HK-2 (cell line): ENCODE results near the gene NHLRC2.
"Not testable (repeated sequence)": the region's sequence is repeated elsewhere in the genome, so short reads cannot be mapped to it uniquely, and the experiment has no call there.

ENCODE experiments used
- DNase-seq: peaks from one replicate; pipeline ENCODE4 v3.0.0-alpha.2; 2018; ENCODE audit not compliant: unreplicated experiment

Gene NHLRC2

GRCh38 chr10:113943196-113943595, 88.7 kb downstream of the NHLRC2 start:
- DNase-seq, result not testable (repeated sequence)

DNA sequence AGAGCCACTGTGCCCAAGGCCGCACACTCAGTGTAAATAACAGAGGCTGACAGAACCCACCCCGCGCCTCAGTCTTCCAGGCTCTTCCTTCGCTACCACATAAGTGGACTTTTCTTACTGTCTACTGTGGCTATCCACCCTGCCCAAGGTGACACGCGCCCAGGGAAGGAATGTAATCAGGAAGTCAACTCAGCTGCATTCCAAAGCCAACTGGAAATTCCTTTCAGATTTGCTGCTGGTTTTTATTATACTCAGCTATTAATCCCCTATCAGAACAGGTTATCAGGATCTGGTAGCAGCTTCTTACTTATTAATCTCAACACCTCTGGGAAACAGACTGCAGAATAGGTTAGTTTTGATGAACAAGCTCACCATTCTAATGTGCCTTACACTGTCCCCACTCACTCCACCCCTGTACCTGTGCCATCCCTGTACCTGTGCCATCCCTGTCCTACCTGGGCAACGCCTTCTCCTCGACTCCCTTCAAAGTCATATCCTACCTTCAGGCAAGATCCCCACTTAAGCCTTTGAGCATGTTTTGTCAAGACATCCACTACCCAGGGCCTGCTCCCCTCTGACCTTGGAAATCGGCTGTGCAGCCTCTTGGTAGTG, 90.7 kb downstream of the NHLRC2 start:
- DNase-seq, result peak; percentile 66

- DNase-seq, result no peak
These were observed 91.2 kb downstream of the NHLRC2 start for GRCh38 chr10:113945687-113946085.

DNA sequence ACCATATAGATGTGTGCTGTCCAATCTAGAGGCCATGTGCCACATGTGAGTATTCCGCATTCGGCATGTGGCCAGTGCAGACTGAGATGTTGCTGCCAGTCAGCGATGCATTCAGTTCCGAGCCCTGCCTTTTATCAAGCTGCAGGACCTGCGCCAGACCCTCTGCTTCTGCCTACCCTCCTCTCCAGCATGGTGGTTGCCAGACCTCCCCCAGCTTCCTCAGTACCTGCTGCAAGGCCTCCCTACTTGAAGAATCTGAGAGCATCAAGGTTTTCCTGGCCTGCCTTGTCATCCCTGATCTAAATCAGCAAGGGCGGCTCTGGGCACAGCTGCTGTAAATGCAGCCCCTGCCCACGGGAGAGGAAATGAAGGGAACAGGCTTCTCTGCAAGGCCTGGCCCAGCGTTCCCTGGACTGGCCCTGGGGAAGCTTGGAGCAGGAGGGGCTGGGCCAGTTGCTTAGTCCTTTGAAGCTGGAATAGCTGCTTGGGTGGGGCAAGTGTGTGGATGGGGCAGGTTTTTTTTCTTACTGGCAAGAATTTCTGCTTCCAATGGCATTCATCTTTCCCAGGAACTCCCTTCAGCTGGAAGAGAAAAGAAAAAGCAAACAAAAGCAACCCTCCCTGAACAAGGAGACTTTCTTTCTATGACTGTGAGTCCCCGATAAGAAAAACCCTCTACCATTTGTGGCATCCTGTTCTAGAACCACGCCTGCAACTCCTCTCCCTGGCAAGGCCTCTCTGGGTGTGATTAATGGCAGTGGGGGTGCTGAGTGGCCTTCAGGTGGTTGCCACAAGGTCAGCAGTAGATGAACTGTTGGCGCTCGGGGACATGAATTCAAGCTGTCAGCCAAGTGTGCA, 93.0 kb downstream of the NHLRC2 start:
- no peak for DNase-seq

DNA sequence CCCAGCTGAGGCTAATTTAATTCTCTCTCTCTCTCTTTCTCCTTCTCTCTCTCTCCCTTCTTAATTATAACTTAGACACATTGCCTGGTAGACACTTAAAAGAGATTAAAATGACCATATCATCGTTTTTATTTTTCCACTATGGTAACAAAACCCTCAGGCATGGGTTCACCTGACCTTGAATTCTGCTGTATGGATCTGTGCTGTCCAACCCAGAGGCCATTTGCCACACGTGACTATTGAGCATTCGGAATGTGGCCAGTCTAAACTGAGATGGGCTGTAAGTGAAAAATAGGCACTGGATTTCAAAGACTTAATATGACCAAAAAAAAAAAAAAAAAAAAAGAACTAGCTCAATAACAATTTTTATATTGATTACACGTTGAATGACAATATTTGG, 93.6 kb downstream of the NHLRC2 start:
- no peak for DNase-seq

GRCh38 chr10:113950268-113950667, 95.8 kb downstream of the NHLRC2 start:
- no peak for DNase-seq

DNA sequence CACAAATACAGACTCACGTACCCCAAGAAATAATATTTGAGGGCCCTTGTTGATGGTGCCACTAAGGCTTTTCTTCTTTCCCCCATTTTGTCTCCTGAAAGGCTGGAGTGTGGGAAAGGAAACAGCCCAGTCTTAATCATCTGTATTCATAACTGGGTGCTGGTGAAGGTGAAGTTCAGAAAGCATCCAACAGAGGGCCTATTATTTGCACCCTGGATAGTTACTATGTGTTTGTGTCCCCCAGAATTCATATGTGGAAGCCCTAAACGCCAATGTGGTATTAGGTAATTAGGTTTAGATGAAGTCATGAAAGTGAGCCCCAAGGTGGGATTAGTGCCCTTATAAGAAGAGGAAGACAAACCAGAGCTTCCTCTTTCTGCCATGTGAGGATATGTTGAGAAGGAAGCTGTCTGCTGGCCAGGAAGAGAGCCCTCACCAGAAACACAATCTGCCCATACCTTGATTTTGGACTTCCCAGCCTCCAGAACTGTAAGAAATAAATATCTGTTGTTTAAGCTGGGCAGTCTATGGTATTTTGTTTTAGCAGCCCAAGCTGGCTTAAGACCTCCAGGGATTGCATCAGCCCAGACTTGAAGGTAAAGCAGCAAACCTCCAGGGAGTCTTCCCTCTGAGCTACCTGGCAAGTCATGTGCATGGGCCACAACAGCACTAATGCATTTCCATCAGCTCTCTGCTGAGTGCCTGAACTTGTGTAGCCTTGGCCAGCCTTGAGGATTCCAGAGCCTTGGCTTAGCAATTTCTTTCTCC, 99.2 kb downstream of the NHLRC2 start:
- DNase-seq, result no peak

DNA sequence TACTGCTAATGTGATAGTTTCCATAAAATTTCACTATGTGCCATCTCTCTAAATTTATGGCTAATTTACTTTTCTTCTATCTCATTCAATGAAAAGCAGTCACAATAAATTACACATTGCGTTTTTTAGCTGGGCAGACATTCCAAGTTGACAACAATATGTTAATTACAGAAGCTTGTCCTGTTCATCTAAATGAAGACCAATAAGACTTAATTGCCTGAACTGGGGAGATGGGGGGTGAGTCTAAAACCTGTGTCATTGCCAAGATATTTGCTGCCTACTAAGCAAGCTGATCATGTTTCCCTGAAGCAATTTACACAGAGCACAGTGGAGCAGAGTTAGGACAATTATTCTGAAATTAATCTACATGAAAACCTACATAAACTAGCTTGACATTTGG, 99.9 kb downstream of the NHLRC2 start:
- DNase-seq, result no peak

DNA sequence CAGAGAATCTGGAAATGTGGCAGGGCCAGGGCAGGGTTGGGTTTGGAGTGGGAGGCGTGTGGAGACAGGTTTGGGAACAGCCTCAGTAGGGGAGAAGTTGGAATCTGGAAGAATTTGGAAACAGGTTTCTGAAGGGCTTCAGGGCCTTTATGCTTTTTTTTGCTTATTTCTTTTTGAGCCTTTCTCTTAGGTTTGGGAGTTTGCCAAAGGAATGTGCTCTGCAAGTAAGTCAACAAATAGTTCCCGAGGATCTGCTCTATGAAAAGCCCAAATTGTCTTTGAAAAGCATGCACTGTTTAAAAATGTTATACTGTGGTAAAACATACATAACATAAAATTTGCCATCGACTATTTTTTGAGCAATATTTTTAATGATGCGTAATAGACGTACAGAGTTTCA, 102.6 kb downstream of the NHLRC2 start:
- no peak for DNase-seq

GRCh38 chr10:113958631-113959382, 104.3 kb downstream of the NHLRC2 start:
- peak; percentile 82 for DNase-seq

- DNase-seq, result peak; percentile 20
These were observed 104.9 kb downstream of the NHLRC2 start for GRCh38 chr10:113959383-113959760.

DNA sequence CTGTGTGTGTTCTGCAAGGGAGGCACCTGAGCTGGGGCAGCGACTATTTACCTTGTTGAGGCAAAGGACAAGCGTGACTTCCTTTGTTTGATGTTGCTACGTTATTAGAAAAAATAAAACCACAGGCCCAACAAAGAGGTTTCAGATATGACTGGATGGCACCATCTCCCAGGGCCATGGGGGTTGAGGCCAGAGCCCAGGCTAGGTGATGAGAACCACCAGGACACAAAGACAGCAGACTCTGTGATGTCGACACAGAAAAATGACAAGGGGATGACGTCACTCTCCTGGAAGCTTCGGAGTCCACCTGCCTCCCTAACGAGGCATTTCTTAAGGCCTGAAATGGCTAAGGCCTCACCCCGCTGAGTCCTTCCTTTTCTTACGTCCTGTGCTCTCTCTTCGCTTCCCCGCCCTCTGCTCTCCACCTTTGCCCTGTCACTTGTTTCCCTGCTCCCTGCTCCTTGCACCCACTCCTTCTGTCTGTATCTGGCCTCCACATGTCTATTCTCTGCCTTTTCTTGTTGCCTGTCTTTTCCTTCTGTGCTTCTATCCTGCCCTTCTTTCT, 106.2 kb downstream of the NHLRC2 start:
- DNase-seq, result peak; percentile 55

DNA sequence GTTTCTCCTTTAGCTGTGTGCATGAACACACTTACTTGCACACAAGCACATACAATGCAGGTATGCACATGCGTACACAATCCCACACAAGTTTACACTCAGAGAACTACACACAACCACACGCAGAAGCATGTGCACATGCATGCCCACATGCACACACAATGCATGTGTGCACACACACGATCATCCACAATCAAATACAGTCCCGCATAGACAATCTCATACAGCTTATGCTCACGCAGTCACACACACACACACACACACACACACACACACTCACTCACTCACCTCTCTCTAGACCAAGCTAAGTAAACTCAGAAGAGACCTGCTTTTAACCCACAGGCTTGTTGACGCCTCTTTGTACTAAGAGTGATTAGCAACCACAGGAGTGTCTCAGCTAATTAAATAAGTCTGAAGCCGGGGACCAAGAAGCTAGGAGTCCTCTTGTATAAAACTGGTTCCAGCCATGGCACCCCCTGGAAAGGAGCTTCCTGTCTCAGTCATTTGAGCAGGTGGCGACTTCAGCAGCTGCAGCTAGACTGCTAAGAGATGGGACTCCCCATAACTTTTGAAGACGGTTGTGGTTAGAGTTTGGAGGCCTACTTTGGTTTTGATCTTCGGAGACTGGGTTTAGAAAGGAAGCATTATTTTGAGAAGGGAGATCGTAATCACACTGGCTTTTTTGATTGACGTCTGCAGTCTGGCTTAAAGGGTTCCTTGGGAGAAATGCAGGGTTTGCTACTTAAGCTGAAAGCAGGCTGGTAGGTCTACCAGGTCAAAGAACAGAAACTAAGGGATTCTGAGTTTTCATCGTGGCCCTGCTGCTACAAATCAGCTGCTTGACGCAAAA, 106.9 kb downstream of the NHLRC2 start:
- DNase-seq, result no peak

DNA sequence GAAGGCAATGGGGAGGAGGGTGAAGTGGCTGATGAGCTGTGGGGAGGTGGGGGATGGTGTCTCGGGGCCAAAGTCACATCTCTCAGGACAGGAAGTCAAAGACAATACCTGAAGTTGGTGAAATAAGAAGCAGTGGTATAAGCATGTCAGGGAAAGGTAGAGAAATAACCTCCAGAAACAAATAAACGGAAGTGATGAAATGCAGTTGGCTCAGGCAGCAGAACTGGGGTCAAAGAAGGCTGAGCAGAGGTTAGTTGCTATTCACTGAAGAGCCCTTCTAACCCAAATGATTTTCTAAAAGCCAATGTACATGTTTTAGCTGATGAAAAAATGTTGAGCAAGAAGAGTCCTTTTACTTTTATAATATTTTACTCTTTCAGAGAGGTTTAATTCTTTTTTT, 110.6 kb downstream of the NHLRC2 start:
- no peak for DNase-seq

DNA sequence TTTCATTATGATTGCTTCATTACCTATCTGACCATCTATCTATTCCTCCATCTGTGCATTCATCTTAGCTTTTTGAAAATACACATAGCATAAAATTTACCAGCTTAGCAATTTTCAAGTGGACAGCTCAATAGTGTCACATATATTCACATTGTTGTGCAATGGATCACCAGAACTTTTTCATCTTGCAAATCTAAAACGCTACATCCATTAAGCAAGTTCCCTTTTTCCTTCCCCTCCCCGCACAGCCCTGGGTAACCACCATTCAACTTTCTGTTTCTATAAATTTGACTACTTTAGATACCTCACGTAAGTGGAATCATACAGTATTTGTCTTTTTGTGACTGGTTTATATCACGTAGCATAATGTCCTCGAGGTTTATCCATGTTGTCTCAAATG, 111.2 kb downstream of the NHLRC2 start:
- no peak for DNase-seq
